Stimulated activated CD8-positive, alpha-beta memory T cell treated with anti-CD3 and anti-CD28 coated beads, Interleukin-4, amount 100 ng/mL, for 24 hours (primary cell): ENCODE data around the gene GBP6.
"Not testable (repeated sequence)": the region's sequence is repeated elsewhere in the genome, so short reads cannot be mapped to it uniquely, and the experiment has no call there.

Experiments
- DNase-seq: peaks from one replicate; pipeline ENCODE4 v3.0.0-alpha.2; 2020; ENCODE audit warnings: low read depth

The GBP6 gene

DNA sequence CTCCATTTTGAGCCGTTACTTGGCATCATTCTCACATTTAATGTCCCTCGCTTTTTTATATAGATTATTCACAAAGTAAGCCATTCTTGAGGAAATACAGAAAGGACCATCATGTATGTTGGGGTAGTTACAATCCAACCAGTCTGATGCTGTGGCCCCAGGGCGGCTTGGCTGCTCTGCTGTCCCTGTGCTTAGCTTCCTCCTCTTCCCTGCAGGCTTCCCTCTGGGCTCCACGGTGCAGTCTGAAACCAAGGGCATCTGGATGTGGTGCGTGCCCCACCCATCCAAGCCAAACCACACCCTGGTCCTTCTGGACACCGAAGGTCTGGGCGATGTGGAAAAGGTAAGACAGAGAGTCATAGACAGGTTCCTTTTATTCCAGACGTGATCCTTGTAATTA lies 5.5 kb downstream of the GBP6 start:
- no peak for DNase-seq

DNA sequence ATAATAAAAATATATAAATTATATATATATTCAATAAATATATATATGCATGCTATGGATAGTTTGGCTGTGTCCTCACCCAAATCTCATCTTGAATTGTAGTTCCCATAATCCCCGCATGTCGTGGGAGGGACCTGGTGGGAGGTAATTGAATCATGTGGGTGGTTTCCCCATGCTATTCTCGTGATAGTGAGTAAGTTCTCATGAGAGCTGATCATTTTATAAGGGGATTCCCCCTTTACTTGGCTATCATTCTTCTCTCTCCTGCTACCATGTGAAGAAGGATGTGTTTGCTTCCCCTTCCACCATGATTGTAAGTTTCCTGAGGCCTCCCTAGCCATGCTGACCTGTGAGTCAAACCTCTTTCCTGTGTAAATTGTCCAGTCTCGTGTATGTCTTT lies 10.0 kb downstream of the GBP6 start:
- not testable (repeated sequence) for DNase-seq

DNA sequence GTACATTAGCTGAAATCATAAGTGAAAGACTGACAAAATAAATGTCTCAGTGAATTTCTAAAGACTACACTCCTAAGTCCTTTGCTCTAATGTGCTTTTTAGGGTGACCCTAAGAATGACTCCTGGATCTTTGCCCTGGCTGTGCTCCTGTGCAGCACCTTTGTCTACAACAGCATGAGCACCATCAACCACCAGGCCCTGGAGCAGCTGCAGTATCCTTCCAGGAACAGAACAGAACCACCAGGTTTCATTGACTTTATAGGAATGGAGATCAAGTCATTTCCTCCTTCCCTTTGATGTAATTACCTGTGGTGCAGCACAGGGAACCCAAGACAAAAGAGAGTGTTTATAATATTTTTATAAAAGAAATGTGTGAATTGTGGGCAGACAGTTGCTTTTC lies 14.1 kb downstream of the GBP6 start:
- no peak for DNase-seq

DNA sequence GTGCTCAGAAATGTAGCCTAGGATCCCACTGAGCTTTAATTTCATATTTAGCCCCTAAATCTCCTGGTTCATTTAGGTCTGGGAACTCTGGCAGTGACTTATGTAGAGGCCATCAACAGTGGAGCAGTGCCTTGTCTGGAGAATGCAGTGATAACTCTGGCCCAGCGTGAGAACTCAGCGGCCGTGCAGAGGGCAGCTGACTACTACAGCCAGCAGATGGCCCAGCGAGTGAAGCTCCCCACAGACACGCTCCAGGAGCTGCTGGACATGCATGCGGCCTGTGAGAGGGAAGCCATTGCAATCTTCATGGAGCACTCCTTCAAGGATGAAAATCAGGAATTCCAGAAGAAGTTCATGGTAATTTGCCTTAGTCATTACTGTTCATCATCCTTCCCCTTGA lies 17.8 kb downstream of the GBP6 start:
- no peak for DNase-seq

DNA sequence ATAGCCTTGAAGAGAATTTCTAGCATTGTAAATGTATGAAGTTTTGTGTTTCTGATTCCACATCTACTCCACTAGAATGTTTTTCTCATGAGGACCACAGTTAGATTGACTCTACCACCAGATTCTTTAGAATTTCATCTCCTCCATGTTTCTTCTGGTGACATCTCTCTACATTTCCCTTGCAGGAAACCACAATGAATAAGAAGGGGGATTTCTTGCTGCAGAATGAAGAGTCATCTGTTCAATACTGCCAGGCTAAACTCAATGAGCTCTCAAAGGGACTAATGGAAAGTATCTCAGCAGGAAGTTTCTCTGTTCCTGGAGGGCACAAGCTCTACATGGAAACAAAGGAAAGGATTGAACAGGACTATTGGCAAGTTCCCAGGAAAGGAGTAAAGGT lies 18.6 kb downstream of the GBP6 start:
- no peak for DNase-seq

DNA sequence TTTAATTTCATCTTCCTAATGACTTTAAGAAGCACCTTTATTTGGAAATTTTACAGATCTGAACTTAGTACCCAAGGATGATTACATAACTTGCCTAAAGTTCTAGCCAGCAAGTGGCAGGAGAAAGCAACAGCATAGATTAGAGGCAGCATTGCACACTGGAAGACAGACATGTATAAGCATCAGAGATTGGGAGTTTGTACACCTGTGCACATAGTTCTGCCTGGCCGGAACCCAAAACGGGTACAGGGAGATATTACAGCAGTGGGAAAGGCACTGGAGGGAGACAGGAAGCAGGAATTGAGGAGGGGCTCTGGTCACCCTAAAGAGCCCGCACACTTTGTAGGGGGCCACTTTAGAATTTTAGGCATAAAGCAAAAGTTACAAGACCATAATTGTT lies 19.3 kb downstream of the GBP6 start:
- DNase-seq: no peak

DNA sequence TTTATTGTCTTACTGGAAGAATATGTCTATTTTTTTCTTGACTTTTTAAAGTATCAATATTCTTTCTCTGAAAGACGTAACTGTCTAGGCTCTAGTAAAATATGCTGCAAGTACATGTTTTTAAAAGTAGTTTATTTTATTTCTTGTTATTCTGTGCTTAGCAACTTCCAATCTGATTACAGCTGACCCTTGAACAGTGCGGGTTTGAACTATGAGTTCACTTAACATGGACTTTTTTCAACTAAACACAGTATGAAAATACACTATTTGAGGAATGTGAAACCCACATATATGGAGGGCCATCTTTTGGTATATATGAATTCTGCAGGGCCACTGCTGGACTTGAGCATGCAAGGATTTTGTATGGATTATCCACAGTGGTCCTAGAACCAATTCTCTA lies 26.8 kb downstream of the GBP6 start:
- no peak for DNase-seq

DNA sequence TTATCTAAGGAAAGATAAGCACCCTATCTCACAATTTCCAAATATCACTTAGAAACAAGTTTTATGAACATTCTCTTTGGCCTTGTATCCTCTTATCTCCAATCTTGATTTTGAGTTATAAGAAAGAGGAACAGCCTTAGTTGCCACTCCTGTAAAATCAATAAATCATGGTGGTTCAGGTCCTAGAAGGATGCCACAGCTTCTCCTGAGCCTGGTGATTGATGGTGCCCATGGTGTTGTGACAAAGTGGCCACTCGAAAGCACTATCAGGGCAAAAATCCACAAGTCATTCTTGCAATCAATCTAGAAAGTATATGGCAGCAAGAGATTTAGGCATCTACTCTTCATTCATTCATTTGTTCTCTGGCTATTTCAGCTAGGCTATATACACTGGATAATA lies 27.8 kb downstream of the GBP6 start:
- no peak for DNase-seq

DNA sequence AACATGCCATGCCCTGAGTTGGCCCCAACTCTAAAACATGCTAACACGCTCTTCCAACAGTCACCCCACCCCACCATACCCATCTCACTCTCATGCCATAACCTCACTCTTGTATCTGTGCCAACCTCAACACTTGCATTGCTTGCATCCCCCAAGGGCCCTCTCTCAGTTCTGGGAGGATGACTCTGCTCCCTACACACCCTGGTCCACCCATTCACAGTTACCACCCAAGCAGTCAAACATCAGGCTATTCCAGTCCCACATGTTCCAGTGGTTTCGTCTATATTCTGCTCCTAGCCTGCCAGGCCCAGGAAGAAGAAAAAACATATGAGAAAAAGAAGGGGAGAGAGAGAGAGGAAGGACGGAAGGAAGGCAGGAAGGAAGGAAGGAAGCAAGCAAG lies 31.0 kb downstream of the GBP6 start:
- DNase-seq: no peak

DNA sequence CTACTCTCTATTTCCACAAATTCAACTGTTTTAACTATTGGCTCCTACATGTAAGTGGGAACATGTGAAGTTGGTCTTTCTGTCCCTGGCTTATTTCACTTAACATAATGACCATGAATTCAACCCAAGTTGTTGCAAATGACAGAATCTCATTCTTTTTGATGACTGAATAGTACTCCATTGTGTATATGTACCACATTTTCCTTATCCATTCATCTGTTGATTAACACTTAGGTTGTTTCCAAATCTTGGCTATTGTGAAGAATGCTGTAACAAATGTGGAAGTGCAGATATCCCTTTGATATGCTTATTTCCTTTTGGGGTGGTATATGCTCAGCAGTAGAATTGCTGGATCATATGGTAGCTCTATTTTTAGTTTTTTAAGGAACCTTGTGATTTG lies 33.0 kb downstream of the GBP6 start:
- DNase-seq: no peak

DNA sequence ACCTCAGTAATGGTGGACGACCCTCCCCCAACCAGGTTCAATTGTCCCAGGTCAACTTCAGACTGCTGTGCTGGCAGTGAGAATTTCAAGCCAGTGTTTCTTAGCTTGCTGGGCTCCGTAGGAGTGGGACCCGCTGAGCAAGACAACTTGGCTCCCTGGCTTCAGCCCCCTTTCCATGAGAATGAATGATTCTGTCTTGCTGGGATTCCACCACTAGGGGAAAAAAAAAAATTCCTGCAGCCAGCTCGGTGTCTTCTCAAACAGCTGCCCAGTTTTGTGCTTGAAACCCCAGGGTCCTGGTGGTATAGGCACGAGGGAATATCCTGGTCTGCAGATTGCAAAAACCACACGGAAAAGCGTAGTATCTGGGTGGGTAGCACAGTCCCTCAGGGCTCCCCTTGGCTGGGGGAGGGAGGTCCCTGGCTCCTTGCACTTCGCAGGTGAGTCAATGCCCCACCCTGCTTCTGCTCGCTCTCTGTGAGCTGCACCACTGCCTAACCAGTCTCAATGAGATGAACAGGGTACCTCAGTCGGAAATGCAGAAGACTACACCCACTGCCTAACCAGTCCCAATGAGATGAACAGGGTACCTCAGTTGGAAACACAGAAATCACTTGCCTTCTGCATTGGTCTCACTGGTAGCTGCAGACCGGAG lies 41.5 kb downstream of the GBP6 start:
- no peak for DNase-seq

DNA sequence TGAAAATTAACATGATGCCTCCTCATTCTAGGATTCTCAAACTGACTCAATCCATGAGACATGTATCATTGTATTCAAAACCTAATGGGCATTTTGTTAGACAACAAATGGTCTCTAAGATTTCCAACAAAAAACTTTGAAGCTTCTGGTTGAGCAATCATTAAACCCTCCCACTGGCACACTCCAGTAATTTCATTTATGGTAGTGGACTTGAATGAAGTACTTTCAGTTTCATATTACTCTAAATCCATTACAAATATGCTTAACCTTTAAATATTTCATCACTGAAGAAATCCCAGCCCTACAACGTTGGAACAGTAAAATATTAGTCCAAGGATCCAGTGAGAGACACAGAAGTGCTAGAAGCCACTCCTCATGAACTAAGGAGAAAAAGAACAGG lies 43.5 kb downstream of the GBP6 start:
- DNase-seq: no peak

DNA sequence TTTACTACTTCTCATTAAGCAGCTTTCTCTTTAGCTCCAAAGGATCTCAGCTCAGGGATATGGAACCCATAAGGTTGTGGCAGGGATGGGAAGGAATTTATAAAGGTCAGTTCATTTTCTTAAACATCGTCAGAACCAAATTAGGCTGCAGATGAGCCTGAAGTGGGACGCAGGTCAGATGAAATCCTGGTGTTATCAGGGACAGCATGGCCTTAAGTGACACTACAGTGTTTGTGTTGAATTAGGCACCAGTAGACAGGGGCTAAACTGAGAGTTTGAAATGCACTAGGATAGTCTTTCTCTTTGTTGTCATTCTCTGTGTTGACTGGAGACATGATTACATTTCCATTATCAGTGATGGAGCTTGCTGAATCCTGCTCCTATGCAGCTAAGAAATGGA lies 43.9 kb downstream of the GBP6 start:
- DNase-seq: not testable (repeated sequence)

DNA sequence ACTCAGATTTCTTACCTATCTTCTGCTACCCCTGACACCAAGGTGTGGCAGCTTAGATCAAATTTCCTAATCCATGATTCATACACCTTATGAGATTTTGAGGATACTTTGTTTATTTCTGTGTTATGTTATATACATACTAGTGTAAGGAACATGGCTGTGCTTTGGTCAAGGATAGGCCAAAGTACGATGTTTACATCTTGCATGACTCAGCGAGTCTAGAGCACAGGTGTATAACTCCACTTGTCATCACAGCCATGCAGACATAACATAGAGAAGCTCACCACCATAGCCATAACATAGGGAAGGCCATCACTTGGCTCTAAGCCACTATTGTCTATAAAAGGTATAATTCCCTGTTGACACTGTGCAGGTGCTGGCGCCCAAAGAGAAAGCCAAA lies 61.2 kb downstream of the GBP6 start:
- DNase-seq: no peak

DNA sequence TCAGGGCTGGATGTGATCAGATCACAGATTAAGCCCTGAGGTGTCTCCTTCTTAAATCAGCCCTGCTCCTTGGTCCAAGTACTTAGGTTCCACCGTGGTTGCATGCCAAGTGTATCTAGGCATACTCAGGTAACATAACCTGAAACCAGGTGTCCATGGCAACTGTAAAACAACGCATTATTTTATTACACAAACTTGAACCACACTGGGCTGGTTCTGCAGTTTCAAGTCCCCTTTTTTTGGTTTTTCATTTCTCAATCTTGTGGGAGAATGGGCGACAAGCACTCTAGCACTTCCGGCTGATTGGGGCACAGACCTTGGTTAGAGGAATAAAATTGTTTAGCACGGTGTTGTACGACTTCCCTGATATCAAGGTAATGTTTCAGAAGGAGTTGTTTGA lies 65.2 kb downstream of the GBP6 start:
- DNase-seq: no peak

DNA sequence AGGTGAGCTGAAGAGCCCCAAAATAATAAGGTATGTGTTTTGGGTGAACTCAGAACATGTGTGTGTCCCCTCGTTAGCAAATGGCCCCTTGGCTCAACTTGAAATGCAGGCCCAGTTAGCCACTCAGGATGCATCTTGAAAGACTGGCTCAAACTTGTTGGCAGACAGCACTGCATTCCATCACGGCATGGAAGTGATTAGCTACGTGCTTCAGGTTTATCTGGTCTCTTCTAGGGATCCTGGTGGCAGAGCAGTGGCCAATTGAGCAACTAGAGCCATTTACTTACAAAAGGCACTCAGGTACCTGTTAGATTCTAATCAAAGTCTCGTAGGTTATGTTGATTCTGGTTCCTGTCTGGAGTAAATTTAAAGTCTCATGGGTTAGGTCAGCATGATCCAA lies 65.8 kb downstream of the GBP6 start:
- DNase-seq: not testable (repeated sequence)

DNA sequence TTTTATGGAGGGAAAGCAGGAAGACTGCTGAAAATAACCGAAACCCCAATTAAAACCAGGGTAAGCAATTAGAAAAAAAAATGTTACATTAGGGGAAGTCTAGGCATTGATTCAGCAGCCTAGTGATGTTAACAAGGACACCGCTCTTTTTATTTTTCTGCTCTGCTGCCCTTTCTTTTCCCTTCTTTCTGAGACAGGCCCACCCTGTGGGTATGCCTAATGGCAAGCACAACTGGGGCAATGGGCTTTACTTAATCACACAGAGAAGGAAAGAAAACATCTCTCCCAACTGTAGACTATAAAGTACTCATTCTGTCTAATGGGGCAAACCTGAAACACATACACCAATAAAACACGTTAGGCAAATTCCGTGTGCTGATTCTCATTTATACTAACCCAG lies 69.6 kb downstream of the GBP6 start:
- no peak for DNase-seq

DNA sequence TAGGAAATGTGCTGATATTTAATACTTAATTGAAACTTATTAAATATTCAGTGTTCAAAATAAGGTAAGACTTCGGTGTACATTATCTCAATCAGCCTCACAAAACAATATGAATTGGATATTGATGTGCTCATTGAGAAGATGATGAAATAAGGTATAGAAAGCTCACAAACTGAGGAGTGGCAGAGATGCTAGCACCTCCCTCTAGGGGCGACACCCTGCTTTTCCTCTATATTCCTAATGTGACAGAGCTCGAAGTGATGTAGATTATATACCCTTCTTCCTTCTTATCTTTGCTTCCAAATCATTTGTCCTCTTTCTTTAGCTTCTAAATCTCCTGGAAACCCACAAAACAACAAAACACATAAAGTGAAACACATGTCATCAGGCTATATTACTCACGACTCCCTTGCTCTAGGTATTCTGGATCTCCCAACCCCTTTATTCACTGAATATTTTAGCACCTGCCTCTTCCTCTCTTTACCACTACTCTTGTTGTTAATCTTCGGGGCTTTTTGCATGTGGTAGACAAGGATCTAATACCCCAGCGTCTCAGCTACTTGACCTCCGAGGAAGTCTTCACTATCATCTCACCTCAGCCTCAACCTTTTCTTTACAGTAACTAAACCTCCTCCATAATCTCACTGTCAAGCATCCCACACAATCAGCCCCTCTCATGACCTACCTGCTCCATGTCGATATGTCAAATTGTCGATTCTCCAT lies 70.4 kb downstream of the GBP6 start:
- DNase-seq: not testable (repeated sequence)
